Measurements from ENCODE around the gene SSH2.

The SSH2 gene

GRCh38 chr17:29930409-29931010 lies 482 bp upstream of the SSH2 start:
- H3K79me2 ChIP-seq, result peaks cover 13% of the 10 kb centered on the region
- TF ChIP-seq CTCF (IDR thresholded peaks at IDR 0.05), result no peak
- peak overlapping the region; percentile 80 for H3K4me2 ChIP-seq (ENCODE audit: low read length)
- peak overlapping the region; percentile 89 for H2AFZ ChIP-seq
- no peaks in the 10 kb centered on the region for H3K9me3 ChIP-seq (ENCODE audit: control insufficient read depth, low read length)
- H3K4me1 ChIP-seq, result peaks cover 7% of the 10 kb centered on the region
- H3K36me3 ChIP-seq (ENCODE audit: control insufficient read depth, insufficient read depth, low read length), result no peaks in the 10 kb centered on the region
- H3K27me3 ChIP-seq (ENCODE audit: control insufficient read depth, insufficient read depth, low read length), result no peaks in the 10 kb centered on the region
- H3K9ac ChIP-seq, result no peak overlapping the region
- H3K4me3 ChIP-seq (ENCODE audit: low read depth, low read length), result peak overlapping the region; percentile 83
- H3K27ac ChIP-seq, result peak overlapping the region; percentile 68

GRCh38 chr17:29929006-29929532 lies 959 bp downstream of the SSH2 start:
- Histone ChIP-seq H3K27ac (peak overlapping the region; percentile 68), H2AFZ (peak overlapping the region; percentile 89), H3K4me2 (ENCODE audit: low read length) (peak overlapping the region; percentile 80), H3K9ac (peak overlapping the region; percentile 44), H3K79me2 (peaks cover 13% of the 10 kb centered on the region), H3K36me3 (ENCODE audit: control insufficient read depth, insufficient read depth, low read length) (no peaks in the 10 kb centered on the region), H3K4me1 (peaks cover 7% of the 10 kb centered on the region), H3K4me3 (ENCODE audit: low read depth, low read length) (peak overlapping the region; percentile 83), H3K9me3 (ENCODE audit: control insufficient read depth, low read length) (no peaks in the 10 kb centered on the region), H3K27me3 (ENCODE audit: control insufficient read depth, insufficient read depth, low read length) (no peaks in the 10 kb centered on the region)
- TF ChIP-seq CTCF (IDR thresholded peaks at IDR 0.05), result no peak

- Histone ChIP-seq H3K4me2 (ENCODE audit: low read length) (no peak overlapping the region), H3K4me1 (peaks cover 7% of the 10 kb centered on the region), H2AFZ (no peak overlapping the region), H3K36me3 (ENCODE audit: control insufficient read depth, insufficient read depth, low read length) (no peaks in the 10 kb centered on the region), H3K27me3 (ENCODE audit: control insufficient read depth, insufficient read depth, low read length) (no peaks in the 10 kb centered on the region), H3K4me3 (ENCODE audit: low read depth, low read length) (no peak overlapping the region), H3K79me2 (peaks cover 13% of the 10 kb centered on the region), H3K9ac (no peak overlapping the region), H3K27ac (no peak overlapping the region), H3K9me3 (ENCODE audit: control insufficient read depth, low read length) (no peaks in the 10 kb centered on the region)
- TF ChIP-seq CTCF (IDR thresholded peaks at IDR 0.05), result no peak
Measured at GRCh38 chr17:29927546-29927945, 2.5 kb downstream of the SSH2 start.

GRCh38 chr17:29924786-29925185 lies 5.2 kb downstream of the SSH2 start:
- Histone ChIP-seq H2AFZ (no peak overlapping the region), H3K27me3 (ENCODE audit: control insufficient read depth, insufficient read depth, low read length) (no peaks in the 10 kb centered on the region), H3K9ac (no peak overlapping the region), H3K79me2 (peaks cover 13% of the 10 kb centered on the region), H3K4me1 (peaks cover 7% of the 10 kb centered on the region), H3K4me3 (ENCODE audit: low read depth, low read length) (no peak overlapping the region), H3K27ac (no peak overlapping the region), H3K9me3 (ENCODE audit: control insufficient read depth, low read length) (no peaks in the 10 kb centered on the region), H3K36me3 (ENCODE audit: control insufficient read depth, insufficient read depth, low read length) (no peaks in the 10 kb centered on the region), H3K4me2 (ENCODE audit: low read length) (no peak overlapping the region)
- no peak for TF ChIP-seq CTCF (IDR thresholded peaks at IDR 0.05)

Measured in parathyroid adenoma (tissue), 2 donors.